Erythroblast (primary cell): Measurements from ENCODE around the gene MFSD2A.

Source experiments
- GATA1 ChIP-seq: IDR thresholded peaks from 2 replicates; pipeline ENCODE4 v1.6.1; 2011; ENCODE audit warnings: low read depth, mild to moderate bottlenecking, control low read depth, low read length, moderate library complexity
- POLR2A ChIP-seq: IDR thresholded peaks from 2 replicates; pipeline ENCODE4 v1.6.1; 2011; ENCODE audit warnings: mild to moderate bottlenecking, low read length

DNA sequence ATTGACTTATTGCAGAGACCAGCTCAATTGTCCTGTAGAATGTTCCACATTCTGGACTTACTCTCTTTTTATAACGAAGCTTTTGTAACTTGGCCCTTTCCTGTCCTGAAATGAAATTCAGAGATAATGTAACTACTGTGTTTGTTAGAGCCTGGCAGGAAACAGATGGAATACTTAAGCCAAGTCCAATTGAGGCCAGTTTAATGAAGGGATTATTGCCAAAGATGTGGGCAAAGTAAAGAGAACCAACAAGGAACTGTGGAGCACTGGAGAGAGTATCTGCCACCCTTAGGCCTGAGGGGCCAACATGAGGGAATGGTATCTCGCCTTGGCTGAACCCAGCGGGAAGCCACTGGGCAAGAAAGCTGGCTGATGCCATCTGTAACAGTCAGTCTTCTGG lies 32.9 kb downstream of the MFSD2A start:
- TF ChIP-seq POLR2A: no peak
- TF ChIP-seq GATA1: no peak
